Renal cortex interstitium (tissue), 11 donors: ENCODE data around the gene BTRC. TPM values are rescaled to one million over a fixed set of nuclear protein-coding genes. Genes with fewer than 3 reads are reported as not detected.
"Not testable (repeated sequence)": the region's sequence is repeated elsewhere in the genome, so short reads cannot be mapped to it uniquely, and the experiment has no call there.

ENCODE experiments used
- DNase-seq, 11 donors: peaks; one replicate each; pipeline ENCODE4 v3.0.0-alpha.2; 2013; ENCODE audit warnings: low read depth in 9 of 11, low spot score in 4 of 11; ENCODE audit errors: extremely low read depth in 1 of 11
- polyA plus RNA-seq, 3 donors: library from polyadenylated mRNA; unstranded; fragments of 120-200 nt; gene quantifications; one replicate each; pipeline ENCODE4 v1.2.1, GENCODE V29; 2013; ENCODE audit not compliant: insufficient read length in 3 of 3

Gene BTRC
- polyA plus RNA-seq, 3 donors, result 23.0 to 25.8 (median 25.3) TPM

- no peak for DNase-seq
Measured at GRCh38 chr10:101411598-101411997, 57.6 kb downstream of the BTRC start.

DNA sequence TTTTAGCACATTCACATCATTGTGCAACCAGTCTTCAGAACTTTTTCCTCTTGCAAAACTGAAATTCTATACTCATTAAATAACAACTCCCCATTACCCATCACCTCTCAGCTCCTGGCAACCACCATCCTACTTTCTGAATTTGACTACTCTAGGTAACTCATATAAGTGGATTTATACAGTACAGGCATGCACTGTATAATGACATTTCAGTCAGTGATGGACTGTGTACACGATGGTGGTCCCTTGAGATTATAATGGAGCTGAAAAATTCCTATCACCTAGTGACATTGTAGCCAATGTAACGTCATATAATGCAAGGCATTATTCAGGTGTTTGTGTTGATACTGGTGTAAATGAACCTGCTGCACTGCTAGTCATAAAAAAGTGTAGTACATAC lies 60.1 kb downstream of the BTRC start:
- DNase-seq, result no peak

DNA sequence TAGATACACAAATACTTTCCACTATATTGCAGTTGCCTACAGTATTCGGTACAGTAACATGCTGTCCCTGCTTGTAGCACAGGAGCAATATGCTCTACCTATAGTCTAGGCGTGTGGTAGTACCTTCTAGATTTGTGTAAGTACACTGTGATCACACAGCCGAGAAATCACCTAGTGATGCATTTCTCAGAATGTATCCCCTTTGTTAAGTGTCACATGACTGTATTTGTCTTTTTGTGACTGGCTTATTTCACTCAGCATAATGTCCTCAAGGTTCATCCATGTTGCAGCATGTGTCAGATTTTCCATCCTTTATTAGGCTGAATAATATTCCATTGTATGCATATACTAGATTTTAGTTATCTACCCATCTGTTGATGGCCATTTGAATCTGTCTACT lies 61.9 kb downstream of the BTRC start:
- no peak for DNase-seq

GRCh38 chr10:101421967-101422366 lies 68.0 kb downstream of the BTRC start:
- DNase-seq, result not testable (repeated sequence)

DNA sequence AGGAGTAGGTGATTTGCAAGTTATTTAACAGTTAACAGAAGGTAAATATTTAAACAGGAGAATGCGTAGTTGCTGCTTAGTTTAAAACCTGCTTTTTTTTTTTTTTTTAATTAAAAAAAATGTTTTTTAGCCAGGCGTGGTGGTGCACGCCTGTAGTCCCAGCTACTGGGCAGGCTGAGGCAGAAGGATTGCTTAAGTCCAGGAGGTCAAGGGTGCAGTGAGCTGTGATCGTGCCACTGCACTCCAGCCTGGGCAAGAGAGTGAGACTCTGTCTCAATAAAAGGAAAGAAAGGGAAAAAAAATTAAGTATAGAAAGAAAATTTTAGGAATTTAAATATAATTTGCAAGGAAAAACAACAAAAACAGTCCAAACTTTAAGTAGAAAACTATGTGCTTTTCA lies 71.6 kb downstream of the BTRC start:
- no peak for DNase-seq

DNA sequence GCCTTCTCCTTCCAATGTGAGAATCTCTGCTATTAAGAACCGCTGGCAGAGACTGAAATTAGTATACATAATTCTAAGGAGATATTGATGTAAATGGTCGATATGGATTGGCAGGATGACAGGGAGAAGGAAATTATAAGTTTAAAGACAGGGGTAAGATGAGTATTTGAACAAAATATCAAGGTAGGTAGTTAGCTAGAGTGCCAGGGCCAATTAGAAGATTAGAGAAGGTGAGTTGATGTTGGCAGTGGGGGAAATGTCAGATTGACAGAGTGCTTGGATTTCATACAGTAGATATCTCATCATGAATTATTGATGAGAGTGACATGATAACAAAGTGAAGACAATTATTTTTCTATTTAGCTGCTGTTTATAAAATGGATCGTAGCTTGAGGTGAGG lies 74.1 kb downstream of the BTRC start:
- DNase-seq, result no peak

- DNase-seq, result no peak
Measured at GRCh38 chr10:101429423-101429822, 75.5 kb downstream of the BTRC start.

GRCh38 chr10:101436302-101436701 lies 82.3 kb downstream of the BTRC start:
- no peak for DNase-seq

GRCh38 chr10:101438881-101439391 lies 85.0 kb downstream of the BTRC start:
- no peak for DNase-seq

- peak; percentile 7 to 65 (median 40) for DNase-seq
Measured at GRCh38 chr10:101441541-101442455, 87.8 kb downstream of the BTRC start.

GRCh38 chr10:101442456-101442800 lies 88.5 kb downstream of the BTRC start:
- no peak for DNase-seq

DNA sequence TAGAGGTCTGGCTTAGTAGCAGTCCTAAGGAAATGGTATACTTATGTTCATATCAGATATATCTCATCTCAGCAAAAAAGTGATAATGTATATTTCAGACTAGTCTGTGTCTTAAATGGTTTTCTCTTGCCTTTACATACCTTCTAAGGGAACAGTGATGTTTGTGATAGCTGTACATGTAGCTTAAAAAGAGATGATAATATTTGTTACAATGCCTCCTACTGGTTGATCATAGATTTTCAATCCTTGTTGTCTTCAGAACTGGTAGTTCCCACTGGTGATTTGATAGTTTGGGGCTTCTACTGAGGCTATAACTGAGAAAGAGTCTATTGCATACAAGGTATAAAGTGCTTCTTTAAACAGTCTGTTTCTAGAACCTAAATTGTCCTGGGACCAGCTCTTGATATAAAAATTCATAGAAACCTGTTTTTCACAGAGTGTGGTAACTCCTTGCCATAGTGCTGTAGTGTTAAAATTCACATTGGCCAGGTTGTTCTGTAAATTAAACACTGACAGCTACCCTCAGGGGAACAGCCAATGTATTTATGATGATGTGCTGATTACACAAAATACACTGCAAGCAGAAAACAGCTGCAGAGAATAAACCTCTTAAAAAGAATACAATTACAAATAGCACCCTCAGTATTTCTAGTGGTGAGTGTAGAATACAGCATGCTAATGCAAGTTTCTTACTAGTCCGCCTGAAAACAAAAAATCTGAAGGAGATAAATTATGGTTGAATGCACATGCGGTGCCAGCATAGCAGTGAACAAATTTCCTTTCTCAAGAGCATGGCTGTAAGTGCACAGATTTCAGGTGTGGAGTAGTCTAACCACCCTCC lies 90.3 kb downstream of the BTRC start:
- DNase-seq, result no peak

GRCh38 chr10:101446071-101446470 lies 92.1 kb downstream of the BTRC start:
- DNase-seq, result no peak

- DNase-seq, result no peak
Measured at GRCh38 chr10:101446947-101447346, 93.0 kb downstream of the BTRC start.

GRCh38 chr10:101447477-101447876 lies 93.5 kb downstream of the BTRC start:
- DNase-seq, result no peak

DNA sequence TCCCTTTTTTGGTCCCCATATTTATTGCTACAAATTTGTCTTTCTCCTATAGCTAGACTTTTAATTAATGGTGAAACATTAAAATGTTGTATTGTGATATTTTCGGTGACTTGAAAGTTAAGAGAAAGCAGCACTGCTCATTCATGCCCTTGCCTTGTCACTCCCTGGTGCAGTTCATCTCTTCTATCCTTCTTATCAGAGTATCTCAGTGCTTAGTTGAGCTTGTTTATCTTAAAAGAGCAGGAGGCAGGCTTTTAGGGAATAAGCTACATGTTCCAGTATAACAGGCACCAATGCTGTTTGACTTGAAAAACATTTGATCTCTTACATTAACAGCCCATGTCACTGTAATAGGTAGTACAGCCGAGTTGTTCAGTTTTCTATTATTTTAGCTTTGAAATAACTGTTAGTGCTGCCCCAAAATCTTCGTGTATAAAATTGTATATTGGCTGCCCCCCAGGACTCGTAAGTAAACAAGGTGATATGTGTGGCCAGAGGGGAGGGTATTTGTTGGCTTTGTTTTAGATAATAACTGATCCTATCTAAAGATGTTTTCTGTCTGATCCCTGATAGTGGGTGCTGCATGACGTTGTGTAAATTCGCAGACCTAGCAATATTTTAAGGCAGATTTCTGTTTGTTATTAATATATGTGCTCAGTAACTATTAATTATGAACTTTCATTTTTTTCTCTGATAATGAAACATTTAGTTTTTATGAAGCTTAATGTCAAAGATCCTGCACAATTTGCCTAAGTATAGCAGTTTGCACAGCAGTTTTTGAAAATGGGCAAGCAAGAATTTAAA lies 96.5 kb downstream of the BTRC start:
- no peak for DNase-seq

GRCh38 chr10:101451261-101451660 lies 97.3 kb downstream of the BTRC start:
- no peak for DNase-seq

- no peak for DNase-seq
Measured at GRCh38 chr10:101451667-101452069, 97.7 kb downstream of the BTRC start.

GRCh38 chr10:101452176-101452575 lies 98.2 kb downstream of the BTRC start:
- no peak for DNase-seq
